Muscle of leg (tissue), 11 donors: Measurements from ENCODE around the gene TCHHL1. TPM values are rescaled to one million over a fixed set of nuclear protein-coding genes. Genes with fewer than 3 reads are reported as not detected.

ENCODE experiments used
- DNase-seq: peaks from one replicate; pipeline ENCODE4 v3.0.0; 2013
- H3K27ac ChIP-seq: one replicate; pipeline ENCODE4 v1.5.1; 2013; ENCODE audit warnings: mild to moderate bottlenecking, low read length, control low read depth
- H3K27me3 ChIP-seq: one replicate; pipeline ENCODE4 v1.6.1; 2013; ENCODE audit warnings: low read length; ENCODE audit not compliant: control insufficient read depth, insufficient read depth
- H3K36me3 ChIP-seq: one replicate; pipeline ENCODE4 v1.6.1; 2013; ENCODE audit warnings: low read length; ENCODE audit not compliant: control insufficient read depth, insufficient read depth
- H3K4me1 ChIP-seq: one replicate; pipeline ENCODE4 v1.6.1; 2013; ENCODE audit warnings: low read length; ENCODE audit not compliant: control insufficient read depth, insufficient read depth
- H3K4me3 ChIP-seq: one replicate; pipeline ENCODE4 v1.5.1; 2013; ENCODE audit warnings: low read length, control low read depth
- H3K9me3 ChIP-seq: replicated peaks from 2 replicates; pipeline ENCODE4 v1.6.1; 2013; ENCODE audit warnings: low read depth, low read length; ENCODE audit not compliant: control insufficient read depth
- WGBS: methylation state at CpG from one replicate; pipeline ENCODE4 v1.1.5; 2013; ENCODE audit warnings: missing lambda C conversion rate; ENCODE audit not compliant: insufficient coverage; 5-methylcytosine and 5-hydroxymethylcytosine counted together
- polyA plus RNA-seq, 8 donors: library from polyadenylated mRNA; unstranded; fragments of 120-200 nt; gene quantifications; one replicate each; pipeline versions ENCODE4 v1.2.1 to v1.2.3, GENCODE V29; 2013; ENCODE audit warnings: inconsistent platforms in 1 of 8, low replicate concordance in 1 of 8; ENCODE audit not compliant: insufficient read length in 8 of 8, insufficient read depth in 1 of 8
- total RNA-seq: library from RNA; stranded (reverse); fragments of 120-200 nt; gene quantifications from one replicate; pipeline ENCODE4 v1.2.4, GENCODE V29; 2013

TCHHL1 gene
- total and polyA plus RNA-seq, 9 donors = not detected

DNA sequence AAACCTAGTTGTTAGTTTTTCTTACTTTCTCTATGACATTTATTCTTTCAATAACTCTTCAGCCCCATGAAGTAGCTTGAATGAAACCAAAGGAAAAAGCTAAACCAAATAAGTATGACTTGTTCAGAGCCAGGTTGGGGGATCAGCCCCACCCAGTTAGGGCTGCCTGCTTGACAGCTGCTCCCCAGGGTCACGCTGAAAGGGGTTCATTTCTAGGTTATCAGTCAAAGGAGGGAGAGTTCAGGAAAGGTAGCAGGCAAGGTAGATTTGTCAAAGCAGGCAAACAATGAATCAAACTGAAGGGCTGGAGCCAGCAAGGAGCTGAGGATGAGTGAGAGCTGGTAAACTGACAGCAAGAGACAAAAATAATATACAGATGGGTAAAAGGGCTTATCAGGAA is 49.0 kb downstream of the TCHHL1 start:
- DNase-seq = no peak
- H3K27ac ChIP-seq = no peak overlapping the region
- WGBS = 73% methylated on average over 1 of the region's 1 CpG

GRCh38 chr1:152039461-152039860 is 49.4 kb downstream of the TCHHL1 start:
- DNase-seq = no peak
- H3K4me3 ChIP-seq = no peak overlapping the region
- WGBS = no CpG with 5 or more reads among the region's 1 CpG
- H3K9me3 ChIP-seq = no peaks in the 10 kb centered on the region
- H3K36me3 ChIP-seq = no peaks in the 10 kb centered on the region
- H3K27ac ChIP-seq = no peak overlapping the region
- peaks cover 13% of the 10 kb centered on the region for H3K27me3 ChIP-seq
- peaks cover 14% of the 10 kb centered on the region for H3K4me1 ChIP-seq

More for the DNA sequence above, 49.0 kb downstream of the TCHHL1 start:
- Histone ChIP-seq H3K27me3 (peaks cover 15% of the 10 kb centered on the region), H3K36me3 (no peaks in the 10 kb centered on the region), H3K9me3 (no peaks in the 10 kb centered on the region), H3K4me3 (no peak overlapping the region), H3K4me1 (peaks cover 10% of the 10 kb centered on the region)

GRCh38 chr1:152038871-152039270 is 50.0 kb downstream of the TCHHL1 start:
- Histone ChIP-seq H3K4me1 (peaks cover 17% of the 10 kb centered on the region), H3K27me3 (peaks cover 13% of the 10 kb centered on the region), H3K27ac (no peak overlapping the region), H3K9me3 (no peaks in the 10 kb centered on the region), H3K4me3 (no peak overlapping the region), H3K36me3 (peaks cover under 1% of the 10 kb centered on the region)
- no peak for DNase-seq
- 82% methylated on average over 4 of the region's 10 CpGs for WGBS

DNA sequence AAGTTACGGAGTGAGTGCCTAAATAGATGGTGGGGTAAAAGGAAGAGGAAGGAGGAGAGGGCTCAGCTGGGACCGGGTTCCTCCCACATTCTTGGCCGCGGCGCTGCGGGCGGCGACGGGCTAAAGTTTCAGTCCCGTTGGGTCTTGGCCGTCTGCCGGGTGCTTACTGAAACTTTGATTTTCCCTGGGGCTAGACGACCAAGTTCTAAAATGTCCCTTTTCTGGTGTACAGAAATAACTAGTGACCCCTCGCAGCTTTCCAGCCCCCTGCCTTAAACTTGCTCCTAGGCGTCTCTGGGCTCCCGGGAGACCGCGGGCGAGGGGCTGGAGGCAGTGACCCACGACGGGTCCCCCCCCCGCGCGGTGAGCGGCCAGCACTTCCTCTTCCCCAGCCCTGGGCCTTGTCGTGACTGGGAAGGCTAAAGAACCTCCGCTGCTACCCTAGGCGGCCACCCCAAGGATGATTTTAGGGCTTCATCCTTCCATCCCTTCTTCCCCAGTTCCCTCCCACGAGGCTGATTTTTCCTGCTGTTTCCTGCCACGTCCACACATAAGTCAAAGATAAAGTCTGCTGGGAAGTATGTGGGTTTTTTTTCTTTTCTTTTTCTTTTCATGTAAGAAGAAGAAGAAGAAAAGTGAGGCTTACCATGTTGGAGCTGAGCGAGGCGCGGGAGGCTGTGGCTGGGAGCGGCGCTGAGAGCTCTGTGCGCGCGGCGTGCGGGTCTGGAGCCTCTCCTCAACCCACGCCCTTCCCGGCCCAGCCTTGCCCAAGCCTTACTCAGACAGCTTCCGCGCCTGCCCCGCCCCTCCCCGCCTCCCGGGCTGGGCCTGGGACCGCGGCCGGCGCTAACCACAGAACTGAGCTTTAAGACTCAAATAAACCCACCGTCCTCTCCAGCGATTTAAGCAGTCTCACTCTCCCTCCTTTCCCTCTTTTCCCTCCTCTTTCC is 52.3 kb downstream of the TCHHL1 start, which contains the start of gene S100A11:
S100A11 (minus strand) TSS at position 738 of the 950 bp plus-strand sequence; CDS start at position 649, 89 bp downstream.
- Histone ChIP-seq H3K4me1 (peaks cover 17% of the 10 kb centered on the region), H3K27ac (peak within 1 kb of the TSS; percentile 93), H3K9me3 (no peaks in the 10 kb centered on the region), H3K27me3 (peaks cover 4% of the 10 kb centered on the region), H3K36me3 (peaks cover 23% of the 10 kb centered on the region), H3K4me3 (peak within 1 kb of the TSS; percentile 67)
- WGBS = 0% methylated on average over 38 of the region's 53 CpGs
- peak; percentile 94 for DNase-seq

GRCh38 chr1:152035539-152036266 is 53.2 kb downstream of the TCHHL1 start:
- 11% methylated on average over 5 of the region's 17 CpGs for WGBS
- DNase-seq = peak; percentile 74
- no peaks in the 10 kb centered on the region for H3K9me3 ChIP-seq
- peak overlapping the region; percentile 67 for H3K4me3 ChIP-seq
- peaks cover 4% of the 10 kb centered on the region for H3K27me3 ChIP-seq
- peaks cover 17% of the 10 kb centered on the region for H3K4me1 ChIP-seq
- H3K36me3 ChIP-seq = peaks cover 28% of the 10 kb centered on the region
- peak overlapping the region; percentile 93 for H3K27ac ChIP-seq

GRCh38 chr1:152034654-152035538 is 54.0 kb downstream of the TCHHL1 start:
- Histone ChIP-seq H3K4me3 (peak overlapping the region; percentile 67), H3K4me1 (peaks cover 17% of the 10 kb centered on the region), H3K27ac (peak overlapping the region; percentile 93), H3K9me3 (no peaks in the 10 kb centered on the region), H3K27me3 (peaks cover 2% of the 10 kb centered on the region), H3K36me3 (peaks cover 31% of the 10 kb centered on the region)
- WGBS = 0% methylated on average over 1 of the region's 8 CpGs
- peak; percentile 56 for DNase-seq

- DNase-seq = no peak
- Histone ChIP-seq H3K27ac (peak overlapping the region; percentile 93), H3K9me3 (no peaks in the 10 kb centered on the region)
Observed at GRCh38 chr1:152034324-152034653, 54.6 kb downstream of the TCHHL1 start.

More at GRCh38 chr1:152034324-152034653, 54.6 kb downstream of the TCHHL1 start:
- H3K4me3 ChIP-seq = no peak overlapping the region
- H3K27me3 ChIP-seq = no peaks in the 10 kb centered on the region
- H3K4me1 ChIP-seq = peaks cover 17% of the 10 kb centered on the region
- H3K36me3 ChIP-seq = peaks cover 32% of the 10 kb centered on the region
- WGBS = 56% methylated on average over 1 of the region's 1 CpG

Other genes starting within 250 kb of the TCHHL1 start
- not detected for gene C2CD4D, start 249.2 kb downstream of the TCHHL1 start, total RNA-seq
- under 1 TPM in 7 of 8 donors, not detected in 1; 0.07 to 0.27 (median 0.18) TPM for gene C2CD4D, start 249.2 kb downstream of the TCHHL1 start, polyA plus RNA-seq
- gene THEM5, start 235.4 kb downstream of the TCHHL1 start, total RNA-seq = not detected
- gene THEM5, start 235.4 kb downstream of the TCHHL1 start, polyA plus RNA-seq = 1 to 10 TPM in 1 of 8 donors, under 1 TPM in 7; 0.14 to 1.7 (median 0.42) TPM
- gene THEM4, start 179.6 kb downstream of the TCHHL1 start, total RNA-seq = 10.8 TPM
- gene THEM4, start 179.6 kb downstream of the TCHHL1 start, polyA plus RNA-seq = 10 to 100 TPM in 7 of 8 donors, 1 to 10 TPM in 1; 9.5 to 19.0 (median 11.4) TPM
- 98.6 TPM for gene S100A10, start 95.2 kb downstream of the TCHHL1 start, total RNA-seq
- gene S100A10, start 95.2 kb downstream of the TCHHL1 start, polyA plus RNA-seq = 100 to 1,000 TPM; 178 to 407 (median 227) TPM
- gene S100A11, start 52.1 kb downstream of the TCHHL1 start, total RNA-seq = 97.6 TPM
- 100 to 1,000 TPM; 159 to 303 (median 191) TPM for gene S100A11, start 52.1 kb downstream of the TCHHL1 start, polyA plus RNA-seq
- gene TCHH, start 26.4 kb upstream of the TCHHL1 start, total RNA-seq = under 0.01 TPM
- under 1 TPM in 5 of 8 donors, not detected in 3; 0.03 to 0.05 (median 0.04) TPM for gene TCHH, start 26.4 kb upstream of the TCHHL1 start, polyA plus RNA-seq
- gene RPTN, start 70.2 kb upstream of the TCHHL1 start, total RNA-seq = not detected
- not detected for gene RPTN, start 70.2 kb upstream of the TCHHL1 start, polyA plus RNA-seq
- not detected for gene HRNR, start 135.1 kb upstream of the TCHHL1 start, total RNA-seq
- under 1 TPM; 0.03 to 0.49 (median 0.17) TPM for gene HRNR, start 135.1 kb upstream of the TCHHL1 start, polyA plus RNA-seq
- not detected for gene FLG, start 236.2 kb upstream of the TCHHL1 start, total RNA-seq
- 1 to 10 TPM in 2 of 8 donors, under 1 TPM in 6; 0.20 to 1.6 (median 0.52) TPM for gene FLG, start 236.2 kb upstream of the TCHHL1 start, polyA plus RNA-seq